Brain microvascular endothelial cell (primary cell): ENCODE data around the gene KAZN.

Experiments used
- DNase-seq: peaks from one replicate; pipeline ENCODE4 v3.0.0-alpha.2; 2020
- H3K27ac ChIP-seq: fragments of 250-450 bp; sonication (Bioruptor Pico); 2 replicates; pipeline ENCODE4 v1.5.1; 2020; ENCODE audit warnings: mild to moderate bottlenecking, moderate library complexity
- H3K27me3 ChIP-seq: fragments of 250-450 bp; sonication (Bioruptor Pico); replicated peaks from 2 replicates; pipeline ENCODE4 v1.5.1; 2020; ENCODE audit warnings: mild to moderate bottlenecking
- H3K36me3 ChIP-seq: fragments of 250-450 bp; sonication (Bioruptor Pico); replicated peaks from 2 replicates; pipeline ENCODE4 v1.5.1; 2020; ENCODE audit warnings: mild to moderate bottlenecking
- H3K4me3 ChIP-seq: 2 replicates; pipeline ENCODE4 v1.5.1; 2011; ENCODE audit warnings: low read depth, mild to moderate bottlenecking, control low read depth, low read length, moderate library complexity
- in situ Hi-C: cut with HindIII; loops from 2 replicates; pipeline ENCODE4 v1.10.0; 2017; ENCODE audit warnings: low sequenced_read_pairs, low pct_ligation_motif_present
- TF ChIP-seq, protein P1 (sequence below): IDR thresholded peaks from 2 replicates; pipeline ENCODE4 v1.5.1; 2011; ENCODE audit warnings: low read depth, mild to moderate bottlenecking, moderate library complexity, low read length, control low read depth, inconsistent platforms; ENCODE audit errors: missing control alignments

Gene KAZN

DNA sequence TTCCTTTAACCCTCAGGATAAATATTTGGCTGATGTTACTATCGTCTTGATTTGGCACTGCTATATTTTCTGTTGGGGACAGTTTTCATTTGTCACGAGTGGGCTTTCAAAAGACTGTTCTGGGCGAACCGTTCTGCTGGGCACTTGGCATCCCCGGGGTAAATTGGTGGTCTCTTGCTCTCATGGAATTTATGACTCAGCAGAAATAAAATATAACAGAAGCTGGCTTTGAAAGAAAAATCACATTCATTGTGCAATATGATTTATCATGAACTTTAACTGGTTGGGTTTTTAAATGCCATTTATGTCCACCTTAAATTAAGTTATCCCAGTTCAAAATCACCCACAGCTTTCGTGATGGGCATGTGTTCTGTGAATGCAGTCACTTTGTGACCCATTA lies 147.3 kb downstream of the KAZN start:
- Histone ChIP-seq H3K27ac (no peak overlapping the region), H3K4me3 (no peak overlapping the region), H3K27me3 (no peaks in the 10 kb centered on the region), H3K36me3 (no peaks in the 10 kb centered on the region)
- TF ChIP-seq, protein P1, sequence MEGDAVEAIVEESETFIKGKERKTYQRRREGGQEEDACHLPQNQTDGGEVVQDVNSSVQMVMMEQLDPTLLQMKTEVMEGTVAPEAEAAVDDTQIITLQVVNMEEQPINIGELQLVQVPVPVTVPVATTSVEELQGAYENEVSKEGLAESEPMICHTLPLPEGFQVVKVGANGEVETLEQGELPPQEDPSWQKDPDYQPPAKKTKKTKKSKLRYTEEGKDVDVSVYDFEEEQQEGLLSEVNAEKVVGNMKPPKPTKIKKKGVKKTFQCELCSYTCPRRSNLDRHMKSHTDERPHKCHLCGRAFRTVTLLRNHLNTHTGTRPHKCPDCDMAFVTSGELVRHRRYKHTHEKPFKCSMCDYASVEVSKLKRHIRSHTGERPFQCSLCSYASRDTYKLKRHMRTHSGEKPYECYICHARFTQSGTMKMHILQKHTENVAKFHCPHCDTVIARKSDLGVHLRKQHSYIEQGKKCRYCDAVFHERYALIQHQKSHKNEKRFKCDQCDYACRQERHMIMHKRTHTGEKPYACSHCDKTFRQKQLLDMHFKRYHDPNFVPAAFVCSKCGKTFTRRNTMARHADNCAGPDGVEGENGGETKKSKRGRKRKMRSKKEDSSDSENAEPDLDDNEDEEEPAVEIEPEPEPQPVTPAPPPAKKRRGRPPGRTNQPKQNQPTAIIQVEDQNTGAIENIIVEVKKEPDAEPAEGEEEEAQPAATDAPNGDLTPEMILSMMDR = no peak
- DNase-seq = no peak
- in situ Hi-C loops = no loop called here

DNA sequence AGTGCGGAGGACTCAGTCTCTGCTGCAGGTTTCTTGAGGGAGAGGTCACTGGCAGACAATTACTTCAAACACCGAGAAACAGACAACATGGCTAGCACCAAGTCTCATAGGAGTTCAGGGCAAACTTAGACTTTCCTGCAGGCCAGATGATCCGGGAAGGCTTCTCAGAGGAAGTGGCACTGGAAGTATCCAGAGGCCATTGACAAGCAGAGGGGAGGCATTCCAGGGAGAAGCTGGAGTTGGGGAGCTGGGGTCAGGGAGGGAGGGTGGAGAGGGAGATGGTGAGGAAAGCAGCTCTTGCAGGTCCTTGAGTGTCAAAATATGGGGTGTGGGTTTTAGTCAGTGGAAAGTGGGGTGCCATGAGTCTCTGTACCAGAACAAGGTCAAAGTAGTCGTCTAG lies 147.9 kb downstream of the KAZN start:
- DNase-seq = no peak
- Histone ChIP-seq H3K27ac (no peak overlapping the region), H3K4me3 (no peak overlapping the region), H3K36me3 (no peaks in the 10 kb centered on the region), H3K27me3 (no peaks in the 10 kb centered on the region)
- in situ Hi-C loops = no loop called here
- TF ChIP-seq, protein P1 = no peak

DNA sequence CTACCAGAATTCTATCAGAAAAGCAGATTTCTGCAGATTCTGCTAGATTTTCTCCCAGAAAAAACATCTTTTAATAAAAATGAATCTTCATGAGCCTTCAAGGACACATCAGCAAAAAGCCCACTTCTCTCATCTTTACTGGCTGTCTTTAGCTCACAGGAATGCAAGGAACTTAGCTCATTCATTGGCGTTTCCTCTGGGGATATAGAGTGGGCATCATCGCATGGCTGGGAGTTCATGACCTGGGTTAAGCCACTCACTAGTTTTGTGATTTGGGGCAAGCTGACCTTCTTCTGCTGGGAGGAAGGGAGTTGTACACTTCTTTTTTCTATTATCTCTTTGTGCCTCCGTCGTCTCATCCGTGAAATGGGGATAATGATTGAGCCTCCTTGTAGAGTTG lies 149.7 kb downstream of the KAZN start:
- Histone ChIP-seq H3K36me3 (no peaks in the 10 kb centered on the region), H3K27ac (no peak overlapping the region), H3K27me3 (no peaks in the 10 kb centered on the region), H3K4me3 (no peak overlapping the region)
- TF ChIP-seq, protein P1 = no peak
- DNase-seq = no peak
- in situ Hi-C loops = no loop called here

DNA sequence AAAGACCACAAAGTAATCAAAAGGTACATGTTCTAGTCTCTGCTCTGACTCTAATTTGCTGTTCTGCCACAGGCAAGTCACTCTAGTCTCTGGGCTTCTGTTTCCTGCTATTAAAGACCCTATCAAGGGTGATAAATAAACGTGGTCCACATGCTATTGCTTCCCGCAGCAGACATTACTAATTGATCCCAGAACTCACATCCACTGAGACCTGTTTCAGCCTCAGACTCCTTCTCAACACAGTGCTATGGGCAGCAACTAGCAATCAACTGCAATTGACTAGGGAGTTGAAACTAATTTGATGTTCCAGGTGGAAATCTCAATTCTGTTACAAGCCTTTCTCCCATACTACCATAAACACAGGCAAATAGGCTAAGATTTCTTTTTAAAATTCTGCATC lies 150.5 kb downstream of the KAZN start:
- TF ChIP-seq, protein P1 = no peak
- H3K36me3 ChIP-seq = no peaks in the 10 kb centered on the region
- H3K27me3 ChIP-seq = no peaks in the 10 kb centered on the region
- no peak overlapping the region for H3K27ac ChIP-seq
- H3K4me3 ChIP-seq = no peak overlapping the region
- no peak for DNase-seq
- in situ Hi-C loops = no loop called here

DNA sequence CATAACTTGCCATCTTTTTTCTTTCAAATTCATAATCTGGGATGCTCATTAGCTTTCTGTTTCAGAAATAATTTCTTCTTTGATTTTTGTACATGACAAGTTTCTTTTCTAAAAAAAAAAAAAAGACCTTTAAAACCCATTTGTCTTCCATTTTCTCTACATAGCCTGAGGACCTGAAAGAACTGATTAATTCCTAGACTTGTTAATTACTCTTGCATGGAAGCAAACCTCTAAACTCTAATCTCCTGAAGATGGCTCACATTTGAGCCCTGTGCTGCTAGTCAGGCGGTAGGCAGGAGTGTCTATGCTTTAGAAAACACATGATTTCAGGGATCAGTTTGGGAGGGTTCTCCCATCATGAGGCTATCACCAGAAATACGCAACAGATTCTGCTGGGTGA lies 152.0 kb downstream of the KAZN start:
- DNase-seq = no peak
- H3K27ac ChIP-seq = no peak overlapping the region
- TF ChIP-seq, protein P1 = no peak
- in situ Hi-C loops = no loop called here
- no peak overlapping the region for H3K4me3 ChIP-seq
- H3K27me3 ChIP-seq = no peaks in the 10 kb centered on the region
- no peaks in the 10 kb centered on the region for H3K36me3 ChIP-seq

DNA sequence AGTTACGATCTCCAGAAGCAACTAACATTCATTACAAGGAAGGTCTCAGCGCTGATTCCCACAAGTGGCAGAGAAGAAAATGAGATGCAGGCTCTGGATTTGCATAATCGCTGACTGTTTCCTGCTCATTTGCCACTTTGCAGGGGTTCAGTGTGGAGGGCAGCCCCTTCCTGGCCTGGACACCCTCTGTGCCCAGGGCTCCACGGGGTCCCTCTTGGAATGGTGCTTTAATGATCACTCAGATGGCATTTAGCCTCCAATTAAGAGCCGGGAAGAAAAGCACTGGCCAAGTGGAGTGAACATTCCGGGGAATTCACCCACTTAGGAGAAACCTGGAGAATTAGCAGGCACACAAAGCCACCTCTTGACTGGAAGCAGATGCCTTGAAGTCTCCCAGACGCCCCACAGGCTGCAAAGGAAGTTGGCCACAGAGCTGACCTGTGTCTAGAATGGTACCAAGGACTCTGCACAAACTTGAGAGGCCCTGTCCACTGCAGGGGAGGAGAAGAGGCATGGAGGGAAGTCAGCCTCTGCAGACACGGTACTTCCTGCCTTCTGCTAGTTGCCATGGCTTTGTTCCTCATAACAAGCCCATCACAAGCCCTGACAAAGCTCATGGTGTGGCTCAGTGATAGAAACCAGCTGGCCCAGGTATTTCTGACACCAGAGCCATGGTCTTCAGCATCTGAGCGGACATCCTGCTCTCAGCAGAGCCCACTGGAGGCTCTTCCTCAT lies 157.2 kb downstream of the KAZN start:
- H3K27me3 ChIP-seq = no peaks in the 10 kb centered on the region
- no peaks in the 10 kb centered on the region for H3K36me3 ChIP-seq
- TF ChIP-seq, protein P1 = no peak
- H3K4me3 ChIP-seq = no peak overlapping the region
- H3K27ac ChIP-seq = no peak overlapping the region
- no peak for DNase-seq
- in situ Hi-C loops = no loop called here
